Ascending aorta (tissue), 2 donors: Measurements from ENCODE around the gene SLC15A1. TPM values are rescaled to one million over a fixed set of nuclear protein-coding genes. Genes with fewer than 3 reads are reported as not detected.
A peak's percentile ranks its signal among the peaks of the same experiment; 100 is the strongest.

ENCODE experiments used
- DNase-seq, 2 donors: peaks; one replicate each; pipeline ENCODE4 v3.0.0-alpha.2; 2019; ENCODE audit warnings: low spot score in 2 of 2
- H3K27ac ChIP-seq, 2 donors: fragments of 200-600 bp; sonication (generic); one replicate each; pipeline ENCODE4 v1.5.1; 2016 to 2017; ENCODE audit warnings: mild to moderate bottlenecking in 1 of 2
- H3K27me3 ChIP-seq: fragments of 200-600 bp; sonication (generic); one replicate; pipeline ENCODE4 v1.5.1; 2017
- H3K36me3 ChIP-seq, 2 donors: fragments of 200-600 bp; sonication (generic); one replicate each; pipeline ENCODE4 v1.5.1; 2016
- H3K4me1 ChIP-seq, 2 donors: fragments of 200-600 bp; sonication (generic); one replicate each; pipeline ENCODE4 v1.5.1; 2016 to 2017; ENCODE audit warnings: mild to moderate bottlenecking in 1 of 2
- H3K4me3 ChIP-seq, 2 donors: fragments of 200-600 bp; sonication (generic); one replicate each; pipeline ENCODE4 v1.5.1; 2016 to 2017; ENCODE audit warnings: mild to moderate bottlenecking in 1 of 2
- H3K9me3 ChIP-seq, 2 donors: fragments of 200-600 bp; sonication (generic); one replicate each; pipeline ENCODE4 v1.5.1; 2016
- CTCF ChIP-seq, 3 experiments: fragments of 200-600 bp in 2 of 3; fragments of 450-650 bp in 1 of 3; sonication (generic) in 2 of 3; IDR thresholded peaks; one replicate each; pipeline ENCODE4 v1.5.1; 2016 to 2019; ENCODE audit warnings: antibody characterized with exemption in 3 of 3, mild to moderate bottlenecking in 1 of 3, moderate library complexity in 1 of 3
- intact Hi-C: fragments of 100-400 bp; cut with DNase I; formaldehyde crosslinking; loops from one replicate; pipeline ENCODE4 v1.15.1; 2023
- total RNA-seq: library from RNA; depleted of rRNA; stranded (reverse); fragments of >200 nt; gene quantifications from one replicate; pipeline ENCODE4 v1.1.0, GENCODE V29; 2016

The SLC15A1 gene
- total RNA-seq, 1 donor from 2014 or later, result not detected

- DNase-seq, result no peak
- intact Hi-C loops, result no loop called here
- Histone ChIP-seq H3K4me3 (no peak overlapping the region), H3K27ac (no peak overlapping the region), H3K36me3 (no peaks in the 10 kb centered on the region), H3K9me3 (no peaks in the 10 kb centered on the region), H3K27me3 (peaks cover 13% of the 10 kb centered on the region), H3K4me1 (peaks cover 0 to 8% of the 10 kb centered on the region in 2 donors)
- TF ChIP-seq CTCF (IDR thresholded peaks at IDR 0.05), result no peak
Observed at GRCh38 chr13:98749501-98749900, 3.0 kb downstream of the SLC15A1 start.

DNA sequence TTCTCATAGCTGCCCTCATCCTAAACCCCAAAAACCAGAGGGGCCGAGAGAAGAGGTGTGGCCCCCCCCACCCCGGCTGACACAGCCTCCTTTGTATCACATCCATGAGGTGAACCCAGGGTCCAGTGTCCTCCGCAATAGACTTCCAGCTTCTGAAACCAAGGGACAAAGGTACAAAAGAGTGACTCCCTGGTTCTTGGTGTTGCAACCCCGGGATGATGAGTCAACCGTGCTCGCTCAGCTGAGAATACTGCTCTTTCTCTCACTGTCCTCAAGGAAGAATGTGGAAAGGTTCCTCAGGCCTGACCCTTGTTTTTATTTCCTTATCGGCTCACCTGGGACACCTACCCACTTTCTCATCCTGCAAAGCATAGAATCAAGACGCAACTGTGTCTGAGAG, 5.5 kb downstream of the SLC15A1 start:
- no peak for DNase-seq
- peaks cover 0 to 1% of the 10 kb centered on the region in 2 donors for H3K4me1 ChIP-seq
- peaks cover 4% of the 10 kb centered on the region for H3K27me3 ChIP-seq
- intact Hi-C loops, result no loop called here
- H3K9me3 ChIP-seq, result no peaks in the 10 kb centered on the region
- no peaks in the 10 kb centered on the region for H3K36me3 ChIP-seq
- no peak for TF ChIP-seq CTCF (IDR thresholded peaks at IDR 0.05)
- no peak overlapping the region for H3K27ac ChIP-seq
- no peak overlapping the region for H3K4me3 ChIP-seq

DNA sequence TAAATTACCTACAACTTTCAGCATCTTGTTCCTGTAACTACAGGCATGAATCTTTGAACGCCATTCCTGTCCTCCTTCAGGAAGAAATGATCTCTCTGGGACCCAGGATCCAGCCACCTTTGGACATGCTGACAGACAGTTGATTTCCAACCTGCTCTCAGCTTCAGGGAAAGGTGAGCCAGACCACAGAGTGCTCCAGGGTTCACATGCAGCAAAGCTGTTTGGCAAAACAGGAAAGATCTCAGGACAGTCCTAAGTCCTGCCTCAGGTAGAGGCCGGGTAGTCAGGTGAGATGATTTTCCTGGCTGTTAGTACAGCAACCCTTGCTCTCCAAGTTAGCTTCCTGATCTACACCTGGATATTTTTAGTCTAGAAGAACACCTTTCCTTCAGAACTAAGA, 9.1 kb downstream of the SLC15A1 start:
- Histone ChIP-seq H3K27ac (no peak overlapping the region), H3K27me3 (no peaks in the 10 kb centered on the region), H3K9me3 (no peaks in the 10 kb centered on the region), H3K36me3 (no peaks in the 10 kb centered on the region), H3K4me1 (no peaks in the 10 kb centered on the region), H3K4me3 (no peak overlapping the region)
- intact Hi-C loops, result no loop called here
- DNase-seq, result no peak
- no peak for TF ChIP-seq CTCF (IDR thresholded peaks at IDR 0.05)

DNA sequence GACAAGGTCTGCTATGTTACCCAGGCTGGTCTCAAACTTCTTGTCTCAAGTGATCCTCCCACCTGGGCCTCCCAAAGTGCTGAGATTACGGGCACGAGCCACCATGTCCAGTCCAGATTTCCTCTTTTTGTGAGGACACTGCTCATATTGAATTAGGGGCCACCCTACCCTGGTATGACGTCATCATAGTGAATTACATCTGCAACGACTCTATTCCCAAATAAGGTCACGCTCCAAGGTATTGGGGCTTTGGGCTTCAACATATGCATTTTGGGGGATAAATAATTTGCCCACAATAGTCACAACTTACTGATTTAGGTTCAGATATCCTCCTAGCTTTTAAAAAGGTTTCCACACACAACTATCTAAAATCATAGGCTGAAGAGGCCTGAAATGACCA, 9.5 kb downstream of the SLC15A1 start:
- no peak overlapping the region for H3K4me3 ChIP-seq
- no peaks in the 10 kb centered on the region for H3K9me3 ChIP-seq
- no peak for TF ChIP-seq CTCF (IDR thresholded peaks at IDR 0.05)
- H3K27me3 ChIP-seq, result no peaks in the 10 kb centered on the region
- H3K27ac ChIP-seq, result no peak overlapping the region
- no peaks in the 10 kb centered on the region for H3K4me1 ChIP-seq
- H3K36me3 ChIP-seq, result no peaks in the 10 kb centered on the region
- DNase-seq, result no peak
- intact Hi-C loops, result no loop called here

DNA sequence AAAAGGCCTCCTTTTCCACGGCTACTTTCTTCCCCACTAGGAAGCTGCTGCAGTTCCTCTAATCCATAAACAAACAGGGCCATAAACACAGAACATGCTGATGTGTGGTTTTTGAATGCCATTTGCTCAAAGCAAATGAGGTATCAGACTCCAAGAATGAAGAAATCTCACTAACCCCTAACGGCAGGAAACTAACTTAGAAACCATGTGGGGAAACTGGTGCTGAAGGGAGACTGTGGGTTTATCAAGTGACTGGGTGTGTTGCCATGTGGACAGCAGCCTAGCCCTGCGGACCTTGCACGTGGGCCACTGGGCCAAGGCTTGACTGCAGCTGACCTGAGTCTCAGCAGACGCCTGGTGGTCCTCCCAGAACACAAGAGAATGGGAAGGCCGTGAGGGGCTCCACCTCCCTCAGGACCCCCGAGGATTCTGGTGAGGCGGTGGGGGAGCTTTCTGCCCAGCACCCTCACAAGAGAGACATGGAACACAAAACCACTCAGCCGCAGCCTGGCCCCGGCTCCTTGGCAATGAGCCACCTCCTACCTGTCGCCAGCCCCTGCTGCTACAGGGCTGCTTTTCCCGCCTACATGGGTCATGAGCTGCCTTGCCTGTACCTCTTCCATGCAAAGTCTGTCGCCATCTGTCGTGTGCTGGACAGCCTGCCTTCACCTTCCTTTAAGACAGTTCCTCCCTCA, 10.6 kb downstream of the SLC15A1 start:
- H3K27ac ChIP-seq, result no peak overlapping the region
- no peaks in the 10 kb centered on the region for H3K9me3 ChIP-seq
- no peaks in the 10 kb centered on the region for H3K36me3 ChIP-seq
- DNase-seq, result peak in 1 of 2 donors; percentile 54
- H3K4me3 ChIP-seq, result no peak overlapping the region
- H3K4me1 ChIP-seq, result no peaks in the 10 kb centered on the region
- intact Hi-C loops, result no loop called here
- no peak for TF ChIP-seq CTCF (IDR thresholded peaks at IDR 0.05)
- no peaks in the 10 kb centered on the region for H3K27me3 ChIP-seq

- intact Hi-C loops, result no loop called here
- H3K9me3 ChIP-seq, result peaks cover 0 to 1% of the 10 kb centered on the region in 2 donors
- H3K4me3 ChIP-seq, result no peak overlapping the region
- H3K27ac ChIP-seq, result no peak overlapping the region
- no peaks in the 10 kb centered on the region for H3K36me3 ChIP-seq
- H3K27me3 ChIP-seq, result no peaks in the 10 kb centered on the region
- DNase-seq, result no peak
- H3K4me1 ChIP-seq, result no peaks in the 10 kb centered on the region
- no peak for TF ChIP-seq CTCF (IDR thresholded peaks at IDR 0.05)
Observed at GRCh38 chr13:98740131-98740530, 12.3 kb downstream of the SLC15A1 start.
